Omental fat pad (tissue), 4 donors: ENCODE data around the gene CRHR1. TPM values are rescaled to one million over a fixed set of nuclear protein-coding genes. Genes with fewer than 3 reads are reported as not detected.

Experiments used
- ATAC-seq: fragments of 150-250 bp; one replicate; pipeline ENCODE4 v1.9.1; 2016; ENCODE audit warnings: mild to moderate bottlenecking, moderate library complexity; ENCODE audit not compliant: low FRiP score
- DNase-seq: peaks from one replicate; pipeline ENCODE4 v3.0.0-alpha.2; 2019; ENCODE audit warnings: low spot score
- total RNA-seq, 4 donors: library from RNA; depleted of rRNA; stranded (reverse); fragments of >200 nt; gene quantifications; one replicate each; pipeline ENCODE4 v1.1.0, GENCODE V29; 2016
- TF ChIP-seq, protein P1 (sequence below), 3 donors: fragments of 450-650 bp; IDR thresholded peaks; one replicate each; pipeline ENCODE4 v1.5.1; 2016 to 2017; ENCODE audit warnings: antibody characterized with exemption in 3 of 3, mild to moderate bottlenecking in 3 of 3, moderate library complexity in 2 of 3

CRHR1 gene
- total RNA-seq, 4 donors from 2014 or later = not detected

DNA sequence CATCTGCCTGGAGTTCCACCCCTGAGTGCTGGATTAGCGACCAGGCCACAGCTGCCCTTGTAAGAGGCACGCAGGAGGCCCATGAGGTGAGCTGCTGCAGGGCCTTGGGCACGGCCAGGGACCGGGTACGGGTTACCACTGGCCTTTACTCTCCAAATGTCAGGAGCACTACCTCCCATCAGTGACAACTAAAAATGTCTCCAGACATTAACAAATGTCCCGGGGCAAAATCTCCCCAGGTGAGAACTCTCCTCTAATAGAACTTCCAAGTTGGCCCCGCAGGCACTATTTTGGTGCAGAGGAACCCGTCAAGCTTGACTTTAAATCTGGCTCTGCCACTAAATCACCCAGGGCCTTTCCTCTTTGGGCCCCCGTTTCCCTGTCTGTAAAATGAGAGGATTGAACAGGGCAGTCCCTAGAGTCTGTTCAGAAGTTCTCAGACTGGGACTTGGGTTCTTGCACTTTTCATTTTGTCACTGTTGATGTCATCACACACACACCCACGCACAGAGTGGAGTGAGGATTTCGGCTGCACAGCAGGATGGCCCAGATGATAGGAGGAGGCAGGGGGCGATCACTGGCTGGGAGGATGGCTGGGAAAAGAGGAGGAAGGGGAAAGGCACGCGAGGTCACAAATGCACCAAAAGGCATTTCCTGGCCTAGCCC lies 85.7 kb downstream of the CRHR1 start:
- ATAC-seq = no peak
- TF ChIP-seq, protein P1, sequence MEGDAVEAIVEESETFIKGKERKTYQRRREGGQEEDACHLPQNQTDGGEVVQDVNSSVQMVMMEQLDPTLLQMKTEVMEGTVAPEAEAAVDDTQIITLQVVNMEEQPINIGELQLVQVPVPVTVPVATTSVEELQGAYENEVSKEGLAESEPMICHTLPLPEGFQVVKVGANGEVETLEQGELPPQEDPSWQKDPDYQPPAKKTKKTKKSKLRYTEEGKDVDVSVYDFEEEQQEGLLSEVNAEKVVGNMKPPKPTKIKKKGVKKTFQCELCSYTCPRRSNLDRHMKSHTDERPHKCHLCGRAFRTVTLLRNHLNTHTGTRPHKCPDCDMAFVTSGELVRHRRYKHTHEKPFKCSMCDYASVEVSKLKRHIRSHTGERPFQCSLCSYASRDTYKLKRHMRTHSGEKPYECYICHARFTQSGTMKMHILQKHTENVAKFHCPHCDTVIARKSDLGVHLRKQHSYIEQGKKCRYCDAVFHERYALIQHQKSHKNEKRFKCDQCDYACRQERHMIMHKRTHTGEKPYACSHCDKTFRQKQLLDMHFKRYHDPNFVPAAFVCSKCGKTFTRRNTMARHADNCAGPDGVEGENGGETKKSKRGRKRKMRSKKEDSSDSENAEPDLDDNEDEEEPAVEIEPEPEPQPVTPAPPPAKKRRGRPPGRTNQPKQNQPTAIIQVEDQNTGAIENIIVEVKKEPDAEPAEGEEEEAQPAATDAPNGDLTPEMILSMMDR (IDR thresholded peaks at IDR 0.05) = no peak

DNA sequence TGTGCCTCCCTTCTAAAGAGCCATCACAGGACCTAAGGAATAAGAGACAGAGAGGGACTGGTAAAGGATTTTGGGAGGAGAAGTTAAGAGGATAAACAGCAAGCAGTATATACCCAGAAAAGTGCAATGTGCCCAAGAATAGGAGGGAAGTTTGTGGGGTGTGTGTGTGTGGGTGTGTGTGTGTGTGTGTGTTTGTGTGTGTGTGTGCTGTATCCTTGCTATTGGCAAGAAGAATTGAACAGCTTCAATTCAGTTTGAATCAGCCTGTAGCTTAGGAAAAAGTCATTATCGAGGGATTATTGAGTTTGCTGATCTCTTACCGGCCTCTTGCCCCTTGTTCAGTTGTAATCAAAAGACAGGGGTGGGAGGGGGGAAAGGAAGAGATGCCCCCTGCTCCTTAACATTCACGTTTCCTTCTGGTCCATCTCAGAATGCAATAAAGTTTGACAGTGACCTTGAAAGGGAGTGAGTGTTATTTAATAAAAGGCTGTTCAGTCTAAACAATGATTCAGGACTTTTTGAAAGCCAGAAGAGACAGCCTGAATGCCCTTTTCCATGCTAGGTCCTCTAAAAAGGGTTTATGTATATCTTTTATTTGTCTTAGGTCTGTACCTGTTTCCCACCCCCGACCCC lies 86.3 kb downstream of the CRHR1 start:
- no peak for ATAC-seq
- no peak for DNase-seq
- TF ChIP-seq, protein P1 (IDR thresholded peaks at IDR 0.05) = no peak

More for the DNA sequence above, 85.7 kb downstream of the CRHR1 start:
- DNase-seq = no peak

DNA sequence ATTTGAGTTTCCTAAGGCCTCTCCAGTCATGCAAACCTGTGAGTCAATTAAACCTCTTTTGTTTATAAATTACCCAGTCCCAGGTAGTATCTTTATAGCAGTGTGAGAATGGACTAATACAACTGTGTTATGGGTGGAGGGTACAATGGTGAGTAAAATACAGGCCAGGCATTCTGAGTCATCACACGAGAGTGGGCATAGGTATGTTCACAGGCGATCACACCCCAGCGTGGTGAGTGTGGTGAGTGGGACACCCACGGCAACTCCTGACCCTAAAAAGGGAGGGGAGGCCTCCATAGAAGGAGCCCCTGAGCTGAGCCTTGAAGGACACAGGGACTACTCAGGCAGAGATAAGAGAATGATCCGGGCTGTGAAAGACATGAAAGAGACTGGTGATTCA lies 87.6 kb downstream of the CRHR1 start:
- TF ChIP-seq, protein P1 (IDR thresholded peaks at IDR 0.05) = no peak
- DNase-seq (no peak), ATAC-seq (no peak)

DNA sequence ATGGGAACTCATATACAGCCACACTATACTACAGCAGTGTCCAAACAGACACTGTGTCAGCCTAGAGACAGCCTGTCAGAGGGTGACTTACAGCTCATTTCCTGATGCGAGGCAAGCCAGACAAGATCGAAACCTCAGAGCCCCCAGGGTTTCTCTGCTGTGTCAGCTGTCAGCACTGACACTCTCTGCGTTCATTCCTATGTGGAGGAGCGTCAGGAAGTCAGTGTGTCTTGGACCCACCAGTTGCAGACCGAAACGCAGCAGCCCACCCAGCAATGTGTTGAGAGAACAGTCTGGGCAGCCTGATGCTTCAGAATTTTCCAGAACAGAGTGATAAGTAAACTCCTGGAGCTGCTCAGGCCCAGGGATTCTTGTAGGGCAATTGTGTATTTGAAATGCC lies 89.6 kb downstream of the CRHR1 start:
- TF ChIP-seq, protein P1 (IDR thresholded peaks at IDR 0.05) = no peak
- no peak for DNase-seq
- ATAC-seq = no peak

DNA sequence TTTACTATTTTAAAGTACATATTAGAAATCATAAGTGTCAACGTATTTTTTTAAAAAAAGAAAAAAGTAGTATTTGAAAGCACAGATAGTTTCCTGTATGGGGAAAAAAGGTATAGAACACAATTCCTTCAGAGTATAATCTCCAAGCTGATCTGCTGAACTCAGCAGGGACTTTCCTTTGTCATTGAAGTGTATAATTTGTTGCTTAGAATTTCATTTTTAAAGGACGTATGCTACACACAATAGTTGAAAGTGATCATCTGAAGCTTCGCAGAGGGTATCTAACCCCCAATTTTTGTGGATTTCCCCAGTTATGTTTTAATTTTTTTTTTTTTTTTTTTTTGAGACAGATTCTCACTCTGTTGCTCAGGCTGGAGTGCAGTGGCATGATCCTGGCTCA lies 90.0 kb downstream of the CRHR1 start:
- ATAC-seq = no peak
- TF ChIP-seq, protein P1 (IDR thresholded peaks at IDR 0.05) = no peak
- no peak for DNase-seq

DNA sequence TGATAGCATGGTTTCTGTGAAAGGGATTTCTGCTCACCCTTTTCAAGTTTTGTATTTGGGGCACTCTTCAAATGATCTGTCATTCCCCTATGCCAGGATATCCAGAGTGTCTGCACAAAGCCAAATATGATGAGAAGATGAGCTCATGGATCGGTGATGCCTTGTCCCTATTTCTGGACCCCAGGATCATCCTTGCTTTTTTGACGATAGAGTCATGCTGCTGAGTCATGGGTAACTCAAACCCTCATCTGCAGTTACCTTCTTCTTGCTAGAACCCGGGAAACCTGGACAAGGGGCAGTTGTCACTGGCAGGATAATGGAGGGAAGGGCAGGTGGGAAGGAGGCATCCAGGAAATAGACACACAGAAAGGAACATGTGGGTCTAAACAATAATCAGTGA lies 92.4 kb downstream of the CRHR1 start:
- TF ChIP-seq, protein P1 (IDR thresholded peaks at IDR 0.05) = no peak
- no peak for ATAC-seq
- no peak for DNase-seq

DNA sequence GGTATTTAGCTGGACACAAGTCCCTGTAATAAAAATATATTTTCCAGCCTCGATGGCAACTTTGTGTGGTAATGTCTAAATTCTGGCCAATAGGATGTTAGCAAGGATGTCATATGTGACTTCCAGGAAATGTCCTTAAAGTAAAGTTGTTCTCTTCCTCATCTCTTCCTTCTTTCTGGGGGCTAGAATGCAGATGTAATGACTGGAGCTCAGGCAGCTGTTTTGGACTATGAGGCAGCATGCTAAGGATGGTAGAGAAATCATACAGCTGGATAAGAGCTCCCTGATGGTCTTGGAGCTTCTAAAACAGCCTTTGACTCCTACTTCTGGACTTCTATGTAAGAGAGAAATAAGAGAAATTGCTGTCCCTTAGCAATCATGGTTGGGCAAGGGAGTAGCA lies 93.3 kb downstream of the CRHR1 start:
- ATAC-seq (no peak), DNase-seq (no peak)
- TF ChIP-seq, protein P1 (IDR thresholded peaks at IDR 0.05) = no peak
